ENCODE results near the gene FBXO41. TPM values are rescaled to one million over a fixed set of nuclear protein-coding genes. Genes with fewer than 3 reads are reported as not detected.
A peak's percentile ranks its signal among the peaks of the same experiment; 100 is the strongest.

Gene FBXO41
- total RNA-seq, 2 experiments from 2014 or later = 20.4 to 57.9 TPM

DNA sequence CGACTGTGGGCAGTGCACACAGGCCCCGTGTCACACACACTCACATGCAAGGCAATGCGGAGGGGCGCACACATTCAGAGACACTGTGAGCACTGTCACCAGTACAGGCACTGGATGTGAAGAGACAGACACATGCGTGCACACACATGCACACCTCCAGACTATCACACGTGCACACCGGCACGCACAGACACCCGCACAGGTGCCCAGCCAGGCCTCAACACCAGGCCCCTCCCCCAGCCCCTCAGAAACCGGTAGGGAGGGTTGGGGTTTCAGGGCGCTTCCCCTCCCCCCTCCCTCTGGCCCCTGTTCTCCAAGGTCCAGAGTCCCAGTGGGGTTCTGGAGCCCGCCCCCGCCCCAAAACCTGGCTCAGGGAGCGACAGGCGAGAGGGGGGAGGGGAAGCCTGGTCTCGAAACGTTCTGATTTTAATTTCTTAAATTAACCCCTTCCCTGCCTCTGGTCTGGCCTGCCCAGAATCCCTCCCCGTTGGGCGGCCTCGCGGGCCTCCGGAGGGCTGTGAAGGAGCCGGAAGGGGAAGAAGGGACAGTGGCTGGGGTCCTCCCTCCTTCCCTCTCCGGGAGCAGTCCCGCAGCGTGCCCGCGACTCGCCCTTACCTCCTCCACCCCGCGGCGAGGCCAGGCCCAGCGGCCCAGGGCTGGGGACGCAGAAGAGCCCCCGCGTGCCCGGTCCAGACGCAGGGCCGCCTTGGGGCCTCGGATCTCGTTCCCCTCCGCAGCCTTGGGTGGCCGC is 558 bp downstream of the FBXO41 start:
- intact Hi-C loops (cut with micrococcal nuclease; ENCODE audit: unreplicated experiment) = loop anchor here (1.0 to 5.0 kb wide), 4 partner anchors 49 to 1674 kb away; partner anchors contain the start of genes CCT7, POLE4, SFXN5 and SMYD5
- TF ChIP-seq, protein P1, sequence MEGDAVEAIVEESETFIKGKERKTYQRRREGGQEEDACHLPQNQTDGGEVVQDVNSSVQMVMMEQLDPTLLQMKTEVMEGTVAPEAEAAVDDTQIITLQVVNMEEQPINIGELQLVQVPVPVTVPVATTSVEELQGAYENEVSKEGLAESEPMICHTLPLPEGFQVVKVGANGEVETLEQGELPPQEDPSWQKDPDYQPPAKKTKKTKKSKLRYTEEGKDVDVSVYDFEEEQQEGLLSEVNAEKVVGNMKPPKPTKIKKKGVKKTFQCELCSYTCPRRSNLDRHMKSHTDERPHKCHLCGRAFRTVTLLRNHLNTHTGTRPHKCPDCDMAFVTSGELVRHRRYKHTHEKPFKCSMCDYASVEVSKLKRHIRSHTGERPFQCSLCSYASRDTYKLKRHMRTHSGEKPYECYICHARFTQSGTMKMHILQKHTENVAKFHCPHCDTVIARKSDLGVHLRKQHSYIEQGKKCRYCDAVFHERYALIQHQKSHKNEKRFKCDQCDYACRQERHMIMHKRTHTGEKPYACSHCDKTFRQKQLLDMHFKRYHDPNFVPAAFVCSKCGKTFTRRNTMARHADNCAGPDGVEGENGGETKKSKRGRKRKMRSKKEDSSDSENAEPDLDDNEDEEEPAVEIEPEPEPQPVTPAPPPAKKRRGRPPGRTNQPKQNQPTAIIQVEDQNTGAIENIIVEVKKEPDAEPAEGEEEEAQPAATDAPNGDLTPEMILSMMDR (conservative IDR thresholded peaks at IDR 0.05; ENCODE audit: low read length) = no peak
- TF ChIP-seq EZH2phosphoT487 (IDR thresholded peaks at IDR 0.05; ENCODE audit: borderline replicate concordance, low read depth, low read length) = no peak
- Histone ChIP-seq H3K9me3 (ENCODE audit: low read length) (no peaks in the 10 kb centered on the region), H3K9me2 (ENCODE audit: insufficient read depth, low read length) (no peaks in the 10 kb centered on the region), H4K20me1 (ENCODE audit: insufficient read depth, low read length) (peaks cover 23% of the 10 kb centered on the region; the same call in 1 of the 2 replicates), H3K79me2 (ENCODE audit: insufficient read depth, low read depth, low read length) (peaks cover 54% of the 10 kb centered on the region), H3K4me1 (ENCODE audit: insufficient read depth, low read length, poor library complexity, severe bottlenecking) (peaks cover 31% of the 10 kb centered on the region), H3K4me2 (ENCODE audit: low read length) (peak overlapping the region; percentile 94), H3K27ac (ENCODE audit: low read depth, low read length, poor library complexity, severe bottlenecking) (peak overlapping the region; percentile 96), H2AFZ (ENCODE audit: low read length) (peak overlapping the region; percentile 65), H3K36me3 (ENCODE audit: insufficient read depth, low read length) (peaks cover 34% of the 10 kb centered on the region), H3K4me3 (ENCODE audit: low read depth, low read length, poor library complexity, severe bottlenecking) (peak overlapping the region; percentile 97)
- CTCF ChIA-PET (ENCODE audit: unreplicated experiment) = no interaction called here
- DNase-seq (ENCODE audit: low spot score) = peak; percentile 50
- POLR2A ChIA-PET = interaction anchor here (0.6 to 1.8 kb wide), 3 partner anchors 38 to 102 kb away, joined by 3 to 10 read pairs (median 10); partner anchors contain the start of genes ALMS1, CCT7 and PRADC1
- BruUV-seq (replicated peaks) = no TSS peak

DNA sequence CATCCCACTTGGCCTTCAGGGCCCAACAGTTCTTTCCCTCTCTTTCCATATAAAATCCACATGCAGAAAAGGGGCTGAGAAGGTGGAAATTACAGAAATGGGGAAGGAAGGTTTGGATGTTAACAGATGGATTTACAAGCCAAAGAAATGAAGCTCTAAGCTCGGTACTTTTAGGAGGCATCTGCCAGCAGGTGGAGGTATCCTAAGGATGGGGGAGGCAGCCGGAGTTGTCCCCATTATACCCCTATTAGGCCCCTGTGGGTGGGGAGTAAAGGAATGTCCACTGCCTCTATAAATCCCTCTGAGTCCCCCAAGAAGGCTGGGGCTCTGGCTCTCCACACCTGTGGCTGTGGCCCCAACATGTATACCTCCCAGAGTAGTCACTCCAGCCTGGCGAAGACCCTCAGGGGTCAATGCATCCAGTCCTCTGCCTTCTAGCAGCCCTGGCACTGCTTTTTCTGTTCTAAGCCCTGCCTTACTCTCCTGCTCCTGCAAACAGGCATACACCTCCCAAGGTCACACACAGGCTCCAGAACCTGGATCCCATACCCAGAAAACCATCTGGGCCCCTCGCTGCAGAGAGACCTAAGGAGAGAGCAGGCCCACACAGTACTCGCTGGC is 1.2 kb downstream of the FBXO41 start:
- Histone ChIP-seq H4K20me1 (ENCODE audit: insufficient read depth, low read length) (peaks cover 23% of the 10 kb centered on the region; the same call in 1 of the 2 replicates), H3K27ac (ENCODE audit: low read depth, low read length, poor library complexity, severe bottlenecking) (peak overlapping the region; percentile 96), H3K36me3 (ENCODE audit: insufficient read depth, low read length) (peaks cover 41% of the 10 kb centered on the region), H2AFZ (ENCODE audit: low read length) (no peak overlapping the region), H3K4me2 (ENCODE audit: low read length) (peak overlapping the region; percentile 94), H3K79me2 (ENCODE audit: insufficient read depth, low read depth, low read length) (peaks cover 61% of the 10 kb centered on the region), H3K4me3 (ENCODE audit: low read depth, low read length, poor library complexity, severe bottlenecking) (peak overlapping the region; percentile 97), H3K9me2 (ENCODE audit: insufficient read depth, low read length) (no peaks in the 10 kb centered on the region), H3K4me1 (ENCODE audit: insufficient read depth, low read length, poor library complexity, severe bottlenecking) (peaks cover 31% of the 10 kb centered on the region), H3K9me3 (ENCODE audit: low read length) (no peaks in the 10 kb centered on the region)
- no TSS peak for BruUV-seq (replicated peaks)
- intact Hi-C loops (cut with micrococcal nuclease; ENCODE audit: unreplicated experiment) = loop anchor here (5.0 kb wide), 2 partner anchors 211 to 1674 kb away; partner anchors contain the start of genes POLE4 and SFXN5
- TF ChIP-seq, protein P1 (conservative IDR thresholded peaks at IDR 0.05; ENCODE audit: low read length) = peak; percentile 55
- TF ChIP-seq EZH2phosphoT487 (IDR thresholded peaks at IDR 0.05; ENCODE audit: borderline replicate concordance, low read depth, low read length) = no peak
- peak; percentile 26 for DNase-seq (ENCODE audit: low spot score)
- ChIA-PET CTCF (ENCODE audit: unreplicated experiment) (no interaction called here), POLR2A (interaction anchor here (1.2 kb wide), 1 partner anchor 48 kb away, joined by 4 read pairs; no protein-coding TSS in a partner anchor)

Data from OCI-LY7 (cell line).